NCI-H748 (cell line): ENCODE results near the gene NSG1.
"Not testable (repeated sequence)": the region's sequence is repeated elsewhere in the genome, so short reads cannot be mapped to it uniquely, and the experiment has no call there.

ENCODE experiments used
- DNase-seq: peaks from one replicate; lab custom pipeline; 2025; ENCODE audit not compliant: unreplicated experiment; lab: John Stamatoyannopoulos, UW

NSG1 gene

GRCh38 chr4:4415806-4416805 lies 29.2 kb downstream of the NSG1 start:
- no peak for DNase-seq

- DNase-seq = no peak
Measured at GRCh38 chr4:4416981-4417380, 30.1 kb downstream of the NSG1 start.

- DNase-seq = no peak
Measured at GRCh38 chr4:4417886-4418285, 31.0 kb downstream of the NSG1 start.

- DNase-seq = no peak
Measured at GRCh38 chr4:4418676-4419390, 31.9 kb downstream of the NSG1 start.

- no peak for DNase-seq
Measured at GRCh38 chr4:4419896-4420295, 33.0 kb downstream of the NSG1 start.

GRCh38 chr4:4420421-4420820 lies 33.5 kb downstream of the NSG1 start:
- DNase-seq = no peak

- no peak for DNase-seq
Measured at GRCh38 chr4:4421356-4421755, 34.5 kb downstream of the NSG1 start.

- not testable (repeated sequence) for DNase-seq
Measured at GRCh38 chr4:4422117-4422516, 35.2 kb downstream of the NSG1 start.

- no peak for DNase-seq
Measured at GRCh38 chr4:4422856-4423499, 36.1 kb downstream of the NSG1 start.

GRCh38 chr4:4423706-4424498 lies 37.0 kb downstream of the NSG1 start:
- no peak for DNase-seq

- no peak for DNase-seq
Measured at GRCh38 chr4:4424499-4425115, 37.7 kb downstream of the NSG1 start.

- no peak for DNase-seq
Measured at GRCh38 chr4:4425119-4425690, 38.3 kb downstream of the NSG1 start.

GRCh38 chr4:4425696-4426095 lies 38.8 kb downstream of the NSG1 start:
- no peak for DNase-seq

GRCh38 chr4:4426511-4427120 lies 39.7 kb downstream of the NSG1 start:
- no peak for DNase-seq

GRCh38 chr4:4427121-4427870 lies 40.4 kb downstream of the NSG1 start:
- no peak for DNase-seq

- no peak for DNase-seq
Measured at GRCh38 chr4:4427886-4428285, 41.0 kb downstream of the NSG1 start.

- no peak for DNase-seq
Measured at GRCh38 chr4:4428966-4429875, 42.3 kb downstream of the NSG1 start.
